ENCODE data around the gene VPS51. TPM values are rescaled to one million over a fixed set of nuclear protein-coding genes. Genes with fewer than 3 reads are reported as not detected.

Gene VPS51
- total RNA-seq, 1 experiment from 2014 or later = 89.5 TPM

DNA sequence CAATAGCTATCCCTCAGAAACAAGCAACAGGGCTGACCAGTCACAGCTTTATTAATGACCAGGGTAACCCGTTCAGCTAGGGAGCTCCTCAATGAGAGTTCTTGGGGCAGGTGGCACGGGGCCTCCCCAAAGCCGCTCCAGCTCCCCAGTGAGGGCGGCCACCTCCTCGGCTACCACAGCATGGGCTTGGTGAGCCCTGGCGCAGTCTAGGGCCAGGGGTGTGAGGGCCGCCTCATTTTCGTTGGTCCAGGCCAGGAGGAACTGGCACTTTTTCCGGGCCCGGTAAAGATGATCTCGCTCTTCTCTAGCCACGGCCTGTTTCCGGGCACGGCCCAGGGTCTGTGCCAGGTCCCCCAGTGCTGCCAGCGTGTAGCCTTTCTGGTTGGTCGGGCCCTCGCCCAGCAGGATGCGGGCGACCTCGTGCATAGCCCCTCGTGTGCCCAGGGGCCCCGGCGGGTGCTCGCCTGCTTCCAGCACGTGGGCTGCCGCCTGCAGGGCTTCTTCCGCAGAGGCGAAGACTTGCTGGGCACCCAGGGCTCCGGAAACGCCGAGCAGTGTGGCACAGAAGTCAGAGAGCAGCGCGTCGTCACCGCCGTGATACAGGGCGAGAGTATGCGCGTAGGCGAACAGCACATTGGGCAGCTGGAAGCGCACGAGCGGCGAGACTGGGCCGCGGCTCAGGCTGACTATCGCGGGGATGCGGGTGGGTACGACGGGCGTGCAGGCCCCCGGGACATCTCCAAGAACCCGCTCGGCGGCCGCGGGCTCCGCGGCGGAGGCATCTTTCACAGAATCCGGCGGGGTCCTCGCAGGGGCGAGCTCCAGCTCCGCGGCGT, 20.6 kb downstream of the VPS51 start:
- intact Hi-C loops (cut with micrococcal nuclease) = loop anchor here (5.0 to 10.0 kb wide), 3 partner anchors 104 to 329 kb away; partner anchors contain the start of genes ARL2 and ATG2A
- CTCF ChIA-PET = interaction anchor here (1.0 kb wide), 1 partner anchor 102 kb away, joined by 3 read pairs; no protein-coding TSS in a partner anchor
- no peak overlapping the region for H2AFZ ChIP-seq (ENCODE audit: low read depth, low read length, poor library complexity, severe bottlenecking)

More for the DNA sequence above, 20.6 kb downstream of the VPS51 start:
- ChIA-PET RAD21 (ENCODE audit: low non-redundant PET in 1 of 2, low total read pairs in 2 of 2, uncharacterized antibody in 2 of 2, unreplicated experiment in 2 of 2) (interaction anchor here in 1 of 2 experiments (1.0 kb wide), 1 partner anchor 65 kb away, joined by 8 read pairs; the partner anchor contains the start of gene CAPN1), POLR2A (interaction anchor here (1.0 to 1.1 kb wide), 3 partner anchors 54 to 110 kb away, joined by 3 to 4 read pairs (median 3); partner anchors contain the start of gene SPDYC)
- TF ChIP-seq FOSL1 (IDR thresholded peaks at IDR 0.05; ENCODE audit: low read depth) (no peak), CBX3 (IDR thresholded peaks at IDR 0.05; ENCODE audit: low read depth) (no peak), EZH2 (IDR thresholded peaks at IDR 0.05) (no peak), POLR2AphosphoS5 (IDR thresholded peaks at IDR 0.05; ENCODE audit: low read depth, low read length) (peak; percentile 37), TCF7L2 (IDR thresholded peaks at IDR 0.05; ENCODE audit: borderline replicate concordance, extremely low read depth, insufficient read depth, insufficient read length) (peak; percentile 5), SRF (IDR thresholded peaks at IDR 0.05; ENCODE audit: low read depth) (no peak), CEBPB (IDR thresholded peaks at IDR 0.05; ENCODE audit: low read depth) (no peak), SIN3A (IDR thresholded peaks at IDR 0.05; ENCODE audit: low read depth) (no peak), RAD21 (IDR thresholded peaks at IDR 0.05; ENCODE audit: low read depth) (no peak), ZFX (IDR thresholded peaks at IDR 0.05) (peak; percentile 96; the same call in 1 of the 2 replicates), JUND (IDR thresholded peaks at IDR 0.05) (no peak), YY1 (IDR thresholded peaks at IDR 0.05; ENCODE audit: extremely low read depth, insufficient replicate concordance, low read depth, low read length) (no peak), EZH2phosphoT487 (IDR thresholded peaks at IDR 0.05; ENCODE audit: borderline replicate concordance) (no peak), EGR1 (IDR thresholded peaks at IDR 0.05; ENCODE audit: low read depth) (no peak), SP1 (IDR thresholded peaks at IDR 0.05; ENCODE audit: low read depth) (no peak), POLR2A (IDR thresholded peaks at IDR 0.05; ENCODE audit: borderline replicate concordance, extremely low read depth, insufficient read depth, insufficient read length) (no peak), ZNF274 (IDR thresholded peaks at IDR 0.05; ENCODE audit: low read depth, low read length) (no peak)
- TF ChIP-seq, protein P1, sequence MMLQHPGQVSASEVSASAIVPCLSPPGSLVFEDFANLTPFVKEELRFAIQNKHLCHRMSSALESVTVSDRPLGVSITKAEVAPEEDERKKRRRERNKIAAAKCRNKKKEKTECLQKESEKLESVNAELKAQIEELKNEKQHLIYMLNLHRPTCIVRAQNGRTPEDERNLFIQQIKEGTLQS (IDR thresholded peaks at IDR 0.05) = no peak
- TF ChIP-seq, protein P2, sequence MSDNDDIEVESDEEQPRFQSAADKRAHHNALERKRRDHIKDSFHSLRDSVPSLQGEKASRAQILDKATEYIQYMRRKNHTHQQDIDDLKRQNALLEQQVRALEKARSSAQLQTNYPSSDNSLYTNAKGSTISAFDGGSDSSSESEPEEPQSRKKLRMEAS (IDR thresholded peaks at IDR 0.05) = no peak
- TF ChIP-seq, protein P3, sequence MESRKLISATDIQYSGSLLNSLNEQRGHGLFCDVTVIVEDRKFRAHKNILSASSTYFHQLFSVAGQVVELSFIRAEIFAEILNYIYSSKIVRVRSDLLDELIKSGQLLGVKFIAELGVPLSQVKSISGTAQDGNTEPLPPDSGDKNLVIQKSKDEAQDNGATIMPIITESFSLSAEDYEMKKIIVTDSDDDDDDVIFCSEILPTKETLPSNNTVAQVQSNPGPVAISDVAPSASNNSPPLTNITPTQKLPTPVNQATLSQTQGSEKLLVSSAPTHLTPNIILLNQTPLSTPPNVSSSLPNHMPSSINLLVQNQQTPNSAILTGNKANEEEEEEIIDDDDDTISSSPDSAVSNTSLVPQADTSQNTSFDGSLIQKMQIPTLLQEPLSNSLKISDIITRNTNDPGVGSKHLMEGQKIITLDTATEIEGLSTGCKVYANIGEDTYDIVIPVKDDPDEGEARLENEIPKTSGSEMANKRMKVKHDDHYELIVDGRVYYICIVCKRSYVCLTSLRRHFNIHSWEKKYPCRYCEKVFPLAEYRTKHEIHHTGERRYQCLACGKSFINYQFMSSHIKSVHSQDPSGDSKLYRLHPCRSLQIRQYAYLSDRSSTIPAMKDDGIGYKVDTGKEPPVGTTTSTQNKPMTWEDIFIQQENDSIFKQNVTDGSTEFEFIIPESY (IDR thresholded peaks at IDR 0.05; ENCODE audit: extremely low read depth, insufficient replicate concordance, low read length) = no peak
- TF ChIP-seq, protein P4, sequence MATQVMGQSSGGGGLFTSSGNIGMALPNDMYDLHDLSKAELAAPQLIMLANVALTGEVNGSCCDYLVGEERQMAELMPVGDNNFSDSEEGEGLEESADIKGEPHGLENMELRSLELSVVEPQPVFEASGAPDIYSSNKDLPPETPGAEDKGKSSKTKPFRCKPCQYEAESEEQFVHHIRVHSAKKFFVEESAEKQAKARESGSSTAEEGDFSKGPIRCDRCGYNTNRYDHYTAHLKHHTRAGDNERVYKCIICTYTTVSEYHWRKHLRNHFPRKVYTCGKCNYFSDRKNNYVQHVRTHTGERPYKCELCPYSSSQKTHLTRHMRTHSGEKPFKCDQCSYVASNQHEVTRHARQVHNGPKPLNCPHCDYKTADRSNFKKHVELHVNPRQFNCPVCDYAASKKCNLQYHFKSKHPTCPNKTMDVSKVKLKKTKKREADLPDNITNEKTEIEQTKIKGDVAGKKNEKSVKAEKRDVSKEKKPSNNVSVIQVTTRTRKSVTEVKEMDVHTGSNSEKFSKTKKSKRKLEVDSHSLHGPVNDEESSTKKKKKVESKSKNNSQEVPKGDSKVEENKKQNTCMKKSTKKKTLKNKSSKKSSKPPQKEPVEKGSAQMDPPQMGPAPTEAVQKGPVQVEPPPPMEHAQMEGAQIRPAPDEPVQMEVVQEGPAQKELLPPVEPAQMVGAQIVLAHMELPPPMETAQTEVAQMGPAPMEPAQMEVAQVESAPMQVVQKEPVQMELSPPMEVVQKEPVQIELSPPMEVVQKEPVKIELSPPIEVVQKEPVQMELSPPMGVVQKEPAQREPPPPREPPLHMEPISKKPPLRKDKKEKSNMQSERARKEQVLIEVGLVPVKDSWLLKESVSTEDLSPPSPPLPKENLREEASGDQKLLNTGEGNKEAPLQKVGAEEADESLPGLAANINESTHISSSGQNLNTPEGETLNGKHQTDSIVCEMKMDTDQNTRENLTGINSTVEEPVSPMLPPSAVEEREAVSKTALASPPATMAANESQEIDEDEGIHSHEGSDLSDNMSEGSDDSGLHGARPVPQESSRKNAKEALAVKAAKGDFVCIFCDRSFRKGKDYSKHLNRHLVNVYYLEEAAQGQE (IDR thresholded peaks at IDR 0.05; ENCODE audit: low read depth) = no peak
- no TSS peak for BruUV-seq (replicated peaks)
- H3K4me1 ChIP-seq (ENCODE audit: control insufficient read depth in 1 of 2, insufficient read depth in 2 of 2, low read length in 2 of 2) = peaks cover 17 to 52% of the 10 kb centered on the region in 2 experiments; a peak in 3 of 4 replicates
- peaks cover 46% of the 10 kb centered on the region for H3K79me2 ChIP-seq (ENCODE audit: insufficient read depth, low read length)
- H3K9ac ChIP-seq (ENCODE audit: low read length) = peak overlapping the region; percentile 98
- ATAC-seq = peak; percentile 2; the same call in 1 of the 2 replicates
- H3K36me3 ChIP-seq (ENCODE audit: control insufficient read depth in 1 of 2, insufficient read depth in 2 of 2, low read length in 2 of 2) = peaks cover 10 to 43% of the 10 kb centered on the region in 2 experiments
- H3K27ac ChIP-seq (ENCODE audit: low read depth, low read length) = peak overlapping the region; percentile 95
- no peaks in the 10 kb centered on the region for H3K27me3 ChIP-seq (ENCODE audit: insufficient read depth, low read length)
- H4K20me1 ChIP-seq (ENCODE audit: insufficient read depth) = no peaks in the 10 kb centered on the region; the same call in 1 of the 2 replicates
- no peaks in the 10 kb centered on the region for H3K9me2 ChIP-seq (ENCODE audit: insufficient read depth)
- H3K4me2 ChIP-seq (ENCODE audit: low read length) = peak overlapping the region; percentile 94
- no peaks in the 10 kb centered on the region for H3K9me3 ChIP-seq (ENCODE audit: control insufficient read depth in 1 of 2, insufficient read depth in 1 of 2, low read depth in 1 of 2, low read length in 2 of 2)
- no peak for DNase-seq (ENCODE audit: low read depth, low spot score)
- H3K4me3 ChIP-seq (replicated peaks in 1 of 2; ENCODE audit: low read depth in 1 of 2, low read length in 2 of 2) = peak overlapping the region; percentile 88 to 90

Data from HCT116 (cell line).